Transverse colon (tissue), 4 donors: ENCODE results near the gene OR6C76.

Source experiments
- POLR2A ChIP-seq: fragments of 450-650 bp; IDR thresholded peaks from one replicate; pipeline ENCODE4 v1.6.1; 2016; ENCODE audit warnings: antibody characterized with exemption, mild to moderate bottlenecking, moderate library complexity
- POLR2AphosphoS5 ChIP-seq, 3 donors: sonication (generic); formaldehyde crosslinking; IDR thresholded peaks; one replicate each; pipeline ENCODE4 v1.6.1; 2016; ENCODE audit warnings: antibody characterized with exemption in 3 of 3
- TF ChIP-seq, protein P1 (sequence below), 5 experiments: fragments of 200-600 bp in 3 of 5; fragments of 450-650 bp in 2 of 5; sonication (generic) in 3 of 5; IDR thresholded peaks; 1 replicate in 2 of 5; 2 replicates in 3 of 5; pipeline ENCODE4 v1.5.1; 2016 to 2017; ENCODE audit warnings: antibody characterized with exemption in 5 of 5, inconsistent platforms in 3 of 5, mild to moderate bottlenecking in 2 of 5, moderate library complexity in 1 of 5

DNA sequence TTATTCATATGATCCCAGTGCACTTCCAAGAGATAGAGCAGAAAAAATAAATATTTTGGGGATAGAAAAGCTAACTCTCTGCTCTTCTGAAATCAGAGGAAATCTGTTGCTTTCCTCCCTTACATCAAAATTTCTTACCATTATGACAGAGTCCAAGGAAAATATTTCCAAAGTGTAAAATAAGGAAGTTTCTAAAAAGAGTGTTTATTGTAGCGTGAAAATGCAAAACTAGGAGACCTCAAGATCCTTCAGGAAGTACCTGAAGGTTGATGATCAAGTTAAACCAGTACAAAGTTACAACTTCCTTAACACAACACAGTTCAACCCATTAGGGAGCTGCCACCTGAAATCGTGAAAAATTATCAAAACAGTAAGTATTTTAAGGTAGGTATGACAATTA, 17.7 kb downstream of the OR6C76 start, which contains the start of gene OR6C2:
- TF ChIP-seq, protein P1, sequence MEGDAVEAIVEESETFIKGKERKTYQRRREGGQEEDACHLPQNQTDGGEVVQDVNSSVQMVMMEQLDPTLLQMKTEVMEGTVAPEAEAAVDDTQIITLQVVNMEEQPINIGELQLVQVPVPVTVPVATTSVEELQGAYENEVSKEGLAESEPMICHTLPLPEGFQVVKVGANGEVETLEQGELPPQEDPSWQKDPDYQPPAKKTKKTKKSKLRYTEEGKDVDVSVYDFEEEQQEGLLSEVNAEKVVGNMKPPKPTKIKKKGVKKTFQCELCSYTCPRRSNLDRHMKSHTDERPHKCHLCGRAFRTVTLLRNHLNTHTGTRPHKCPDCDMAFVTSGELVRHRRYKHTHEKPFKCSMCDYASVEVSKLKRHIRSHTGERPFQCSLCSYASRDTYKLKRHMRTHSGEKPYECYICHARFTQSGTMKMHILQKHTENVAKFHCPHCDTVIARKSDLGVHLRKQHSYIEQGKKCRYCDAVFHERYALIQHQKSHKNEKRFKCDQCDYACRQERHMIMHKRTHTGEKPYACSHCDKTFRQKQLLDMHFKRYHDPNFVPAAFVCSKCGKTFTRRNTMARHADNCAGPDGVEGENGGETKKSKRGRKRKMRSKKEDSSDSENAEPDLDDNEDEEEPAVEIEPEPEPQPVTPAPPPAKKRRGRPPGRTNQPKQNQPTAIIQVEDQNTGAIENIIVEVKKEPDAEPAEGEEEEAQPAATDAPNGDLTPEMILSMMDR (IDR thresholded peaks at IDR 0.05), result no peak
- TF ChIP-seq POLR2AphosphoS5 (IDR thresholded peaks at IDR 0.05) (no peak), POLR2A (no peak)
